SU-DHL-6 (cell line): ENCODE results near the gene ZNF300.
"Not testable (repeated sequence)": the region's sequence is repeated elsewhere in the genome, so short reads cannot be mapped to it uniquely, and the experiment has no call there.

Experiments
- H2AFZ ChIP-seq: fragments of 200-600 bp; sonication (generic); 2 replicates; pipeline ENCODE4 v1.6.1; 2014; ENCODE audit warnings: low read depth, mild to moderate bottlenecking, moderate library complexity, mixed read lengths, antibody characterized with exemption, low read length; ENCODE audit not compliant: severe bottlenecking
- H3F3A ChIP-seq: fragments of 200-600 bp; shearing (Covaris generic); 2 replicates; pipeline ENCODE4 v1.6.0; 2016; ENCODE audit warnings: antibody characterized with exemption, mild to moderate bottlenecking; ENCODE audit not compliant: insufficient read depth
- H3K27ac ChIP-seq: fragments of 200-600 bp; sonication (generic); 2 replicates; pipeline ENCODE4 v1.5.1; 2016; ENCODE audit warnings: low read depth, mild to moderate bottlenecking, low read length, moderate library complexity, mixed read lengths
- H3K27me3 ChIP-seq: fragments of 200-600 bp; sonication (generic), shearing (Covaris generic); 2 replicates; pipeline ENCODE4 v1.6.0; 2014; ENCODE audit warnings: mild to moderate bottlenecking, low read length
- H3K36me3 ChIP-seq: fragments of 200-600 bp; sonication (generic); 2 replicates; pipeline ENCODE4 v1.6.1; 2014; ENCODE audit warnings: mild to moderate bottlenecking, low read length, mixed read lengths
- H3K4me2 ChIP-seq: fragments of 300-600, 200-600 bp; shearing (Covaris generic), sonication (generic); 2 replicates; pipeline ENCODE4 v1.6.0; 2014; ENCODE audit warnings: low read length, low read depth, mild to moderate bottlenecking; ENCODE audit not compliant: poor library complexity, severe bottlenecking
- H3K4me3 ChIP-seq: fragments of 200-600 bp; sonication (generic); 2 replicates; pipeline ENCODE4 v1.5.1; 2014; ENCODE audit warnings: antibody characterized with exemption, low read length, mild to moderate bottlenecking, mixed read lengths; ENCODE audit not compliant: insufficient read depth, poor library complexity, severe bottlenecking
- H3K79me2 ChIP-seq: fragments of 200-600 bp; sonication (generic); 2 replicates; pipeline ENCODE4 v1.6.1; 2014; ENCODE audit warnings: mild to moderate bottlenecking, low read length, moderate library complexity; ENCODE audit not compliant: insufficient read depth
- H3K9ac ChIP-seq: fragments of 200-600 bp; sonication (generic); 2 replicates; pipeline ENCODE4 v1.7.0; 2014; ENCODE audit warnings: mild to moderate bottlenecking, low read length
- H3K9me2 ChIP-seq: fragments of 200-600 bp; sonication (generic); replicated peaks from 2 replicates; pipeline ENCODE4 v1.6.1; 2014; ENCODE audit warnings: low read length; ENCODE audit not compliant: insufficient read depth
- H3K9me3 ChIP-seq: fragments of 200-600 bp; sonication (generic); 2 replicates; pipeline ENCODE4 v1.6.1; 2014; ENCODE audit warnings: low read length, mixed read lengths; ENCODE audit not compliant: insufficient read depth
- H4K20me1 ChIP-seq: fragments of 200-600 bp; sonication (generic); 2 replicates; pipeline ENCODE4 v1.6.1; 2014; ENCODE audit warnings: low read depth, mild to moderate bottlenecking, antibody characterized with exemption, low read length, moderate library complexity, mixed read lengths
- EZH2phosphoT487 ChIP-seq: fragments of 200-600 bp; sonication (generic), shearing (Covaris generic); conservative IDR thresholded peaks from 2 replicates; pipeline ENCODE4 v1.6.1; 2018; ENCODE audit warnings: mild to moderate bottlenecking, antibody characterized with exemption, low read length, moderate library complexity, mixed read lengths
- TF ChIP-seq, protein P1 (sequence below): fragments of 200-600 bp; sonication (generic); IDR thresholded peaks from one replicate; pipeline ENCODE4 v1.5.1; 2017; ENCODE audit warnings: antibody characterized with exemption, mild to moderate bottlenecking, low read length, moderate library complexity; ENCODE audit not compliant: insufficient read depth, poor library complexity, severe bottlenecking

ZNF300 gene

GRCh38 chr5:150848271-150848670 is 56.5 kb downstream of the ZNF300 start:
- H2AFZ ChIP-seq, result no peak overlapping the region
- no peaks in the 10 kb centered on the region for H4K20me1 ChIP-seq

DNA sequence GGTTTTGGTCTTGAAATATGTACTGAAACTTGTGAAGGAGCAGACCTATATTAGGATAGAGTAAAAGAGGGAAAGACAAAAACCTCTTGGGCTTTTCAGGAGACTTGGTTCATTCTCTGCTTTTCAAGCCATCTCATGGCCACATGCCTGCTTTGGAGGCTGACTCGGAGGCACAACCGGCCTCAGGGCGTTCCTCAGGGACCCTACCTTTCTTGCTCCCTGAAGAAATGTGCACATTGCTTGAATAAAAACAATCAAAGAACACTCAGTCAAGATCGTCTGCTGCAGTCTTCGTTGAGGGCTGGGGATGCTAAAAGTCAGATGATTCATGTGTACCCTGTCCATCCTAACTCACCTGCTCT is 57.5 kb downstream of the ZNF300 start:
- H4K20me1 ChIP-seq, result no peaks in the 10 kb centered on the region
- no peak overlapping the region for H3K27ac ChIP-seq
- no peaks in the 10 kb centered on the region for H3F3A ChIP-seq
- no peaks in the 10 kb centered on the region for H3K9me3 ChIP-seq
- no peak overlapping the region for H3K4me2 ChIP-seq
- H3K36me3 ChIP-seq, result no peaks in the 10 kb centered on the region
- no peaks in the 10 kb centered on the region for H3K9me2 ChIP-seq
- no peak overlapping the region for H3K9ac ChIP-seq
- no peaks in the 10 kb centered on the region for H3K79me2 ChIP-seq
- no peak overlapping the region for H3K4me3 ChIP-seq
- TF ChIP-seq, protein P1, sequence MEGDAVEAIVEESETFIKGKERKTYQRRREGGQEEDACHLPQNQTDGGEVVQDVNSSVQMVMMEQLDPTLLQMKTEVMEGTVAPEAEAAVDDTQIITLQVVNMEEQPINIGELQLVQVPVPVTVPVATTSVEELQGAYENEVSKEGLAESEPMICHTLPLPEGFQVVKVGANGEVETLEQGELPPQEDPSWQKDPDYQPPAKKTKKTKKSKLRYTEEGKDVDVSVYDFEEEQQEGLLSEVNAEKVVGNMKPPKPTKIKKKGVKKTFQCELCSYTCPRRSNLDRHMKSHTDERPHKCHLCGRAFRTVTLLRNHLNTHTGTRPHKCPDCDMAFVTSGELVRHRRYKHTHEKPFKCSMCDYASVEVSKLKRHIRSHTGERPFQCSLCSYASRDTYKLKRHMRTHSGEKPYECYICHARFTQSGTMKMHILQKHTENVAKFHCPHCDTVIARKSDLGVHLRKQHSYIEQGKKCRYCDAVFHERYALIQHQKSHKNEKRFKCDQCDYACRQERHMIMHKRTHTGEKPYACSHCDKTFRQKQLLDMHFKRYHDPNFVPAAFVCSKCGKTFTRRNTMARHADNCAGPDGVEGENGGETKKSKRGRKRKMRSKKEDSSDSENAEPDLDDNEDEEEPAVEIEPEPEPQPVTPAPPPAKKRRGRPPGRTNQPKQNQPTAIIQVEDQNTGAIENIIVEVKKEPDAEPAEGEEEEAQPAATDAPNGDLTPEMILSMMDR, result no peak
- no peak for TF ChIP-seq EZH2phosphoT487
- no peaks in the 10 kb centered on the region for H3K27me3 ChIP-seq
- H2AFZ ChIP-seq, result no peak overlapping the region

More at GRCh38 chr5:150848271-150848670, 56.5 kb downstream of the ZNF300 start:
- Histone ChIP-seq H3K4me2 (no peak overlapping the region), H3K79me2 (no peaks in the 10 kb centered on the region), H3K9me2 (no peaks in the 10 kb centered on the region), H3K9ac (no peak overlapping the region), H3K27me3 (no peaks in the 10 kb centered on the region), H3K4me3 (no peak overlapping the region), H3K36me3 (no peaks in the 10 kb centered on the region), H3F3A (no peaks in the 10 kb centered on the region), H3K9me3 (no peaks in the 10 kb centered on the region), H3K27ac (no peak overlapping the region)
- TF ChIP-seq, protein P1, result no peak
- TF ChIP-seq EZH2phosphoT487, result no peak

- H3K9me3 ChIP-seq, result no peaks in the 10 kb centered on the region
- H3K27me3 ChIP-seq, result no peaks in the 10 kb centered on the region
- no peak overlapping the region for H2AFZ ChIP-seq
- no peaks in the 10 kb centered on the region for H3F3A ChIP-seq
- H3K4me3 ChIP-seq, result no peak overlapping the region
- H3K79me2 ChIP-seq, result no peaks in the 10 kb centered on the region
- H3K4me2 ChIP-seq, result no peak overlapping the region
- no peaks in the 10 kb centered on the region for H3K9me2 ChIP-seq
- no peak overlapping the region for H3K9ac ChIP-seq
- TF ChIP-seq EZH2phosphoT487, result no peak
- TF ChIP-seq, protein P1, result peak; percentile 34
- H3K36me3 ChIP-seq, result no peaks in the 10 kb centered on the region
- no peaks in the 10 kb centered on the region for H4K20me1 ChIP-seq
- H3K27ac ChIP-seq, result no peak overlapping the region
Observed at GRCh38 chr5:150846654-150847333, 58.0 kb downstream of the ZNF300 start.

DNA sequence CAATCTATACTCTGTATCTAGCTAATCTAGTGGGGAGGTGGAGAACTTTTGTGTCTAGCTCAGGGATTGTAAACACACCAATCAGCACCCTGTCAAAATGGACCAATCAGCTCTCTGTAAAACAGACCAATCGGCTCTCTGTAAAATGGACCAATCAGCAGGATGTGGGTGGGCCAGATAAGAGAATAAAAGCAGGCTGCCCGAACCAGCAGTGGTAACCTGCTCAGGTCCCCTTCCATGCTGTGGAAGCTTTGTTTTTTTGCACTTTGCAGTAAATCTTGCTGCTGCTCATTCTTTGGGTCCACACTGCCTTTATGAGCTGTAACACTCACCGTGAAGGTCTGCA is 58.5 kb downstream of the ZNF300 start, which contains the start of gene IRGM:
IRGM (plus strand) TSS at position 214 of the 346 bp plus-strand sequence. CDS start 1,603 bp downstream, outside the sequence.
- not testable (repeated sequence) for H3K36me3 ChIP-seq, H3K27me3 ChIP-seq, H3F3A ChIP-seq, H2AFZ ChIP-seq, H4K20me1 ChIP-seq, H3K4me2 ChIP-seq, H3K27ac ChIP-seq, H3K9me3 ChIP-seq, H3K4me3 ChIP-seq, H3K79me2 ChIP-seq, H3K9ac ChIP-seq, H3K9me2 ChIP-seq

- not testable (repeated sequence) for H3K4me2 ChIP-seq
Observed at GRCh38 chr5:150845185-150845859, 59.5 kb downstream of the ZNF300 start.

More at GRCh38 chr5:150845185-150845859, 59.5 kb downstream of the ZNF300 start:
- not testable (repeated sequence) for H3F3A ChIP-seq, H4K20me1 ChIP-seq, H3K79me2 ChIP-seq, H3K36me3 ChIP-seq, H3K9me2 ChIP-seq, H3K9ac ChIP-seq, H2AFZ ChIP-seq, H3K9me3 ChIP-seq, H3K27ac ChIP-seq, H3K4me3 ChIP-seq, H3K27me3 ChIP-seq
